HG03135 (cell line): ENCODE measurements around the gene MAML2.

Source experiments
- ATAC-seq: cut with Tn5 transposase; IDR thresholded peaks from one replicate; pipeline ENCODE4 v1.9.1; 2021; ENCODE audit warnings: mild to moderate bottlenecking, moderate library complexity; ENCODE audit not compliant: unreplicated experiment

Gene MAML2

GRCh38 chr11:96242971-96243647 is 99.9 kb downstream of the MAML2 start:
- ATAC-seq: peak; percentile 96

DNA sequence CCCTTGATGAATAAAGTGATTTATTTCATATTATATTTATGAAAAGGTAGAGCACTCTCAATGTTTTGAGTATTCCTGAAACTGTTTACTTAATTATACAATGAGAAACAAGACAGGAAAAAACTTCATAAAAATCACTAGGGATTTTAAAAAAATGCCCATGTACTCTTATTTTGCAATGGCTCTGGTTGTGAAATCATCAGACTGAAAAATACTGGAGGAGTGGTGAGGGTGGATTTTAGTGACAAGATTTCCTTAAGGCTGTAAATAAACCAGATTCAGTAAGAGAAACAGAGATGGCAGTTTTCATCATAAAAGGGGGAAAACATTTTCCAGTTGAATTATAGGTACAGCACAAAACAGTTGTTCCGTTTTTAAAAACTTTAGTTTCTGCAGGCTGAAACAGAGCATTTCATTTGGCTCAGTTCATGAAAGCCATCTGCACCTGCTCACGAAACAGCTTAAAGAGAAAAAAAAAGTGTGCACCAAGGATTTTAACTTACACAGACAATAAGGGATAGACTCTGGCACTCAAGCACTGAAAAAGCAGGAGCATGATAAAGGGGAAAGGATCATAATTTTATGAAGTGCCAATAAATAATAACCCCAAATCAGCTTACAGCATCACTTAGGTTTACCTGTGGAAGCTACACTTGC is 100.7 kb downstream of the MAML2 start:
- ATAC-seq: no peak

GRCh38 chr11:96241331-96241841 is 101.6 kb downstream of the MAML2 start:
- no peak for ATAC-seq

- ATAC-seq: no peak
Measured at GRCh38 chr11:96238563-96239135, 104.3 kb downstream of the MAML2 start.

GRCh38 chr11:96237766-96238266 is 105.2 kb downstream of the MAML2 start:
- no peak for ATAC-seq

- no peak for ATAC-seq
Measured at GRCh38 chr11:96235751-96236150, 107.2 kb downstream of the MAML2 start.

GRCh38 chr11:96234866-96235441 is 108.0 kb downstream of the MAML2 start:
- no peak for ATAC-seq

DNA sequence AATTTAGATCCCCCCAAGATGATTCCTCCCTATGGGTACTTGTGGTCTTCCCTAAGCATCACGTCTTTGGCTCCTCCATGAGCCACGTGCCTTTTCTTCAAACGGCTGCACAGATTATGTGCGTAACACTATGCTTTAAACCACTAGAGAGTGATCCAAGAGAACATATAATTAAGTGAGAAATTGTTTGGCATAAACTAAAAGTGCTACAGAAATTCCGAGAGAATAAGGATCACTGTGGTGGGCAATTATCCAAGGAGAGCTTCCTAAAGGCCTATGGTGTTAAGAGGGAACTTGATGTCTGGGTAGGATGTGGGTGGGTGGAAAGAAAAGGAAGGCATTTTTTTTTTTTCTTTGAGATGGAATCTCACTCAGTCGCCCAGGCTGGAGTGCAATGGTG is 110.9 kb downstream of the MAML2 start:
- no peak for ATAC-seq

DNA sequence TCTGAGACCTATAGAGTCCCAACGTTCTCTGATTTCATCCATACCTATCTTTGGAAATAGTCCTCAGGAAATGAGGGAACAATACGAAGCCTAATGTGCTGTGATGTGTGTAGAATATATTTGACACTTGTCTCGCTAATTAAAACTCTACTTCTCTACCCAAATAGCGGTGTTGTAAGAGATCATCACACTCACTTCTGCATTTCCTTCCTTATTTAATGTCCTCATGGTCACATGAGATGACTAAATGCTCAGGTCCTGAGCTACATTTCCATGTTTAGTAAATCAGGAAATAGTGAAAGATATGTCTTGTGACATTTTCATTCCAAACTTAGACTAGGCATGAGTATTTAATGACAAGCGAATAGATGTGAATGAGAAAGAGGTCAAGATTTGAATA is 112.3 kb downstream of the MAML2 start:
- ATAC-seq: no peak

DNA sequence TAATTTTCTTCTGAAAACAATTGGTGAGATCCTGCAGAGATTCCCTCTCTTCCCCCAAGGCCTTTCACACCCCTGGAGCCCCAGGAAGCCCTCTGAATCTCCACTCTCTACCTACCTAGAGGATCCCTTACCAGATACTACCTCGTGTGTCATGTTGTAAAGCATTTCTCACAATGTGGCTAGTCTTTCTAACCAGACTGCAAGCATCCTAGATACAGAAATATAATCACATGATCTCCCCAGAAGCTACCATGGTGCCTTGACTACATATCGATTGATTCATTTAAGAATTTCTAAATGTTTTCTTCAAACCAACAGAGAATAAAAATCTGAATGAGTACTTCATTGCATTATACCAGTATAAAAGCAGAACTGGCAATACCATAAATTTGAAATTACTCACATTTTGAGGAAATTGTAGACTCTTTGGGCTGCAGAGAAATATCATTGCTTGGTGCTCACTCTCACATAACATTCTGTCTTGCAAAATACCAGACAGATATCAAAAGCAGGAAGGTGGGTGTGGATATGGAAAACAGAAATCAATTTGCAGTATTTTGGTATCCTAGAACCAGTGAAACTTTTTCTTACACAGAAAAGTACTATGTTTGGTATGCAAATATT is 113.5 kb downstream of the MAML2 start:
- no peak for ATAC-seq

GRCh38 chr11:96228910-96229309 is 114.1 kb downstream of the MAML2 start:
- no peak for ATAC-seq

DNA sequence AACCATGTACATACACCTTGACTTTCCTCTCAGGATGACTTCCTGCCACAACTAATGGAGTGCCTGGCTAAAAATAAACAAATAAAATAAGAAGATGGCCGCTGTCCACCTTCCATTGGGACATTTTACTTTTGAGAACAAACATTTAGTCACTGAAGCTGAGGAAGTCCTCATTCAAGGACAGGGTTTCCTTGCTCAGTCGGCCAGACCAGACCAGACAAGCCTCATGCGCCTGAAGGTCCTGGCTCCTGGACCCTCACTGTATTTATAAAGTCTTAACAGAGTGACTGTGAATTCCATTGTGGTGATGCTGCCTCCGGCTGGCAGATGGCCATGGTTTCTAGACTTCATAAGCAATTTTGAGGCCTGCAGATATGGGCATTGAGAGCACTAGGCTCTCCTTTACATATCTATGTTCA is 114.5 kb downstream of the MAML2 start:
- ATAC-seq: no peak

GRCh38 chr11:96227244-96227643 is 115.8 kb downstream of the MAML2 start:
- no peak for ATAC-seq

- ATAC-seq: no peak
Measured at GRCh38 chr11:96223083-96223482, 119.9 kb downstream of the MAML2 start.

DNA sequence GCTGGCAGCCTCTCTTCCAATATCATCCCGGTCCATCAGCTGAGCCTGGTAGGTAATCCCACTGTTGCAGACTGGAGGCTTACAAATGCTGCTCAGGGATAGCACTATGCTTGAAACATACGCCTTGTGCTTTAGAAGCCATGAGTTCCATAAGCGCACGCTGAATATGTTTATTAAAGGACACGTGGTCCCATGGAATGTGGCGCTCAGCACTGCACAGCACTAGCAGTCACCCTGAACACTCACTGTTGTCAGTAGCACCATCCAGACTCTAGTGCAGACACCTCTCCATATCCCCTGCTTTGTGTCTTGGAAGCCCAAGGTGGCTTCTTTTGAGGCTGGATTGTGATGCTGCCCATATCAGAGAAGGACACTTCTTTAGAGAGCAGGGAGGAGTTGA is 120.9 kb downstream of the MAML2 start:
- ATAC-seq: no peak

- ATAC-seq: no peak
Measured at GRCh38 chr11:96221244-96222070, 121.5 kb downstream of the MAML2 start.

DNA sequence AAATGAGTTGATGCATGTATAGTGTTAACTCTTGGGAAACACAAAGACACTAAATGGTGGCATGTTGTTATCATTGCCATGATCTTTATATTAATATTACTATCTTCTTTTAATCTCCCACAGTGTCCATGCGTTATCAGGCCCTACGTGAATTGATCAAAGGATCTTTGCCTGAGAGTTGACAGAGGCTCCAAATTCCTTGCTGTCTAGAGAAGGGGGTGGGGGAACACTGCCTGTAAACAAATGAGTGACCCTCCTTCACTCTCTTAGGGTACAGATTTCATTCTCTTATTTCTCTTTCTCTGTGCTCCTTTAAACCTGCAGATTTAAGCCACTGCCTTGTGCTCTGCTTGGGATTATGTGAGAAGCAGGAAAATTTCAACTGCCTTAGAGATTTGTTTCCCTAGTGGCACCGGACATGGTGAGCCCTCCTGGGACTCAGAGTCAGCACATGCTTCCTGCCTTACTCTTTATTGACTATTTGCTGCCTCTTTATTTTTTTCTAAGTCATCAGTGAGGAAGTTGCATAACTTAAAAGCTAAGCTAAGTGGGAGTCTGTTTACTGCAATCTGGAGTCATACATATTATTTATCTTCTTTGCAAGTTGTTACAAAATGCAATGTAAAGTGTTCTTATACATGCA is 122.9 kb downstream of the MAML2 start:
- ATAC-seq: no peak

- no peak for ATAC-seq
Measured at GRCh38 chr11:96218901-96219300, 124.1 kb downstream of the MAML2 start.

DNA sequence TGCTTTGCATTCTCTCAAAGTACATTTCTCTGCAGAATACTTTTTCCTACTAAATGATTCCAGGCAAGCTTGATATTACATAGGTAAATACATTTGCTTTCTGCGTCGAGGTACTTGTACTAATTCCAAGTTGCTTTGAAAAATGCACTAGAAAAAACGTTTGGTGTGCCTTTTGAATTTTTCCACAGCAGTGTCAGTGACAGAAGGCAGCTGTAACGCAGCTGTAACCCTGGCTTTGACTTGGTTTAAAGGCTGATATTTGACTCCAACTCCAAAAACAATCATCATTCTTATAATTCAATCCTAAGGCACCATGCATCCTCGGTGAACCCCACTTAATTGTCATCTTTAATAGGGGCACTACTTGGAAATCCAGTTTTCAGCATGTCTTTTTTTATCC is 125.0 kb downstream of the MAML2 start:
- no peak for ATAC-seq

DNA sequence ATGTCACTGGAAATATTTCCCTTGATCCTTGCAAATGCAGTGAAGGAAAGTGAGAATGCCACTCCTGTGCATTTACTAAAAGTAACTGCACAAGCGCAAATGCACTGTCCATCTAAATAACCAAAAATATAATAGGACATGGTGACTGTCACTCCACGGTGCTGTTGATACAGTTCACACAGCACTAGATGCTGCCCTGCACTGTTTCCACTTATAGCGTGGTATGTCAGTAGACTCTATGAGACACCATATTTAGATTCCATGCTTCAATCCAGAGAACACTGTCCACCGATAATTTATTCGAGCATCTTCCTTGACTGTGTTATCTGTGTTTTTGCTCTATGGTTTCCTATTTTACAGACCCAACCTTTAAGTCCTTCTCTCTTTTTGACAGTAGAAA is 125.8 kb downstream of the MAML2 start:
- no peak for ATAC-seq
